ENCODE measurements around the gene TEX54.
A peak's percentile ranks its signal among the peaks of the same experiment; 100 is the strongest.

TEX54 gene

GRCh38 chr11:62823677-62824076, 9.0 kb downstream of the TEX54 start:
- DNase-seq (ENCODE audit: low read depth), result no peak
- TF ChIP-seq, protein P1, sequence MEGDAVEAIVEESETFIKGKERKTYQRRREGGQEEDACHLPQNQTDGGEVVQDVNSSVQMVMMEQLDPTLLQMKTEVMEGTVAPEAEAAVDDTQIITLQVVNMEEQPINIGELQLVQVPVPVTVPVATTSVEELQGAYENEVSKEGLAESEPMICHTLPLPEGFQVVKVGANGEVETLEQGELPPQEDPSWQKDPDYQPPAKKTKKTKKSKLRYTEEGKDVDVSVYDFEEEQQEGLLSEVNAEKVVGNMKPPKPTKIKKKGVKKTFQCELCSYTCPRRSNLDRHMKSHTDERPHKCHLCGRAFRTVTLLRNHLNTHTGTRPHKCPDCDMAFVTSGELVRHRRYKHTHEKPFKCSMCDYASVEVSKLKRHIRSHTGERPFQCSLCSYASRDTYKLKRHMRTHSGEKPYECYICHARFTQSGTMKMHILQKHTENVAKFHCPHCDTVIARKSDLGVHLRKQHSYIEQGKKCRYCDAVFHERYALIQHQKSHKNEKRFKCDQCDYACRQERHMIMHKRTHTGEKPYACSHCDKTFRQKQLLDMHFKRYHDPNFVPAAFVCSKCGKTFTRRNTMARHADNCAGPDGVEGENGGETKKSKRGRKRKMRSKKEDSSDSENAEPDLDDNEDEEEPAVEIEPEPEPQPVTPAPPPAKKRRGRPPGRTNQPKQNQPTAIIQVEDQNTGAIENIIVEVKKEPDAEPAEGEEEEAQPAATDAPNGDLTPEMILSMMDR (IDR thresholded peaks at IDR 0.05; ENCODE audit: insufficient read depth, low read depth, low read length, missing control alignments), result no peak
- H3K4me3 ChIP-seq (ENCODE audit: low read depth, low read length), result no peak overlapping the region

- TF ChIP-seq, protein P1 (IDR thresholded peaks at IDR 0.05; ENCODE audit: insufficient read depth, low read depth, low read length, missing control alignments), result no peak
- no peak overlapping the region for H3K4me3 ChIP-seq (ENCODE audit: low read depth, low read length)
- DNase-seq (ENCODE audit: low read depth), result no peak
Measured at GRCh38 chr11:62817129-62817528, 15.5 kb downstream of the TEX54 start.

DNA sequence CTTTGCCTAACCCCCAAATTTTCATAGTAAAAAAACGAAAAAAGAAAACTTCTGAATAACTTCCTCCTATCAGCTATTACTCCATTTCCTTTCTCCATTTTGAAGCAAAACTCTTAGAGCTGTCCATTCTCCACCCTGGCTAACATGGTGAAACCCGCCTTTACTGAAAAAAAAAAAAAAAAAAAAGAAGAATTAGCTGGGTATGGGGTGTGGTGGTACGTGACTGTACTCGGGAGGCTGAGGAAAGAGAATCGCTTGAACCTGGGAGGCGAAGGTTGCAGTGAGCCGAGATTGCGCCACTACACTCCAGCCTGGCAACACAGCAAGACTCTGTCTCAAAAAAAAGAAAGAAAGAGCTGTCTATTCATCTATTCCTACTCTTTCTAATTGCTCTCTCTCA, 16.1 kb downstream of the TEX54 start:
- TF ChIP-seq, protein P1 (IDR thresholded peaks at IDR 0.05; ENCODE audit: insufficient read depth, low read depth, low read length, missing control alignments), result no peak
- no peak for DNase-seq (ENCODE audit: low read depth)
- H3K4me3 ChIP-seq (ENCODE audit: low read depth, low read length), result no peak overlapping the region

DNA sequence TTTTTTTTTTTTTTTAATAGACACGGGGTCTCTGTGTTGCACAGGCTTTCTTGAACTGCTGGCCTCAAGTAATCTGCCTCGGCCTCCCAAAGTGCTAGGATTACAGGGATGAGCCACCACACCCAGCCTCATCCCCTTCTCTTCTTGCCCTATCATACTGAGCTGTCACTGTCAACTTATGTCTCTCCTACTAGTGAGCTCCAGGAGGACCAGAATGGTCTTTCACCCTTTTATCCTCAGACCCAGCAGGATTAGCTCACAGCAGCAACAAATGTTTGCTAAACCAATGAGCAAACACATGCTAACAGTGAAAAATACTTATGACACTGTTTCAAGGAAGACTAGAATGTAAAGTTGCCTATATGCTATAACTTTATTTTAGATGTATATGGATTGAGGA, 21.0 kb downstream of the TEX54 start:
- no peak for DNase-seq (ENCODE audit: low read depth)
- TF ChIP-seq, protein P1 (IDR thresholded peaks at IDR 0.05; ENCODE audit: insufficient read depth, low read depth, low read length, missing control alignments), result no peak

DNA sequence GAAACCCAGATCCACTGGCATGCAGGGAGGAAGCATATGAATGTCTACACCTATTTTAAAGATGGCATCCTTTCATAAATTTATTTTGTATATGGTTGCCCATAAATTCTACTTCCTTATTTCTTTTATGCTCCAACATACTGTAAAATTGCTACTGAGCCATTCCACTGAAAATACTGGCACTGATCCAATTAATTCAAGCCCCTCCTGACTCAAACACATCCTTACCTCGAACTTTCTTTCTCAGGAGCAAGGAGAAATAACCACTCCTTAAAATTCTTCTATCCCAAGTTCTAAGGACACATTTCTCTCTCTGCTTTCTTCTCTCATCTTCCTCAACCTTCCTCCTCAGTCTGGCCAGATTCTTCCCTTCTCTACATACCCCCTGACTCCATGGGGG, 21.9 kb downstream of the TEX54 start:
- no peak overlapping the region for H3K4me3 ChIP-seq (ENCODE audit: low read depth, low read length)
- DNase-seq (ENCODE audit: low read depth), result no peak
- TF ChIP-seq, protein P1 (IDR thresholded peaks at IDR 0.05; ENCODE audit: insufficient read depth, low read depth, low read length, missing control alignments), result no peak

More for the DNA sequence above, 21.0 kb downstream of the TEX54 start:
- H3K4me3 ChIP-seq (ENCODE audit: low read depth, low read length), result no peak overlapping the region

- no peak for DNase-seq (ENCODE audit: low read depth)
- TF ChIP-seq, protein P1 (IDR thresholded peaks at IDR 0.05; ENCODE audit: insufficient read depth, low read depth, low read length, missing control alignments), result no peak
- peak overlapping the region; percentile 99 for H3K4me3 ChIP-seq (ENCODE audit: low read depth, low read length)
Measured at GRCh38 chr11:62806611-62807121, 26.0 kb downstream of the TEX54 start.

DNA sequence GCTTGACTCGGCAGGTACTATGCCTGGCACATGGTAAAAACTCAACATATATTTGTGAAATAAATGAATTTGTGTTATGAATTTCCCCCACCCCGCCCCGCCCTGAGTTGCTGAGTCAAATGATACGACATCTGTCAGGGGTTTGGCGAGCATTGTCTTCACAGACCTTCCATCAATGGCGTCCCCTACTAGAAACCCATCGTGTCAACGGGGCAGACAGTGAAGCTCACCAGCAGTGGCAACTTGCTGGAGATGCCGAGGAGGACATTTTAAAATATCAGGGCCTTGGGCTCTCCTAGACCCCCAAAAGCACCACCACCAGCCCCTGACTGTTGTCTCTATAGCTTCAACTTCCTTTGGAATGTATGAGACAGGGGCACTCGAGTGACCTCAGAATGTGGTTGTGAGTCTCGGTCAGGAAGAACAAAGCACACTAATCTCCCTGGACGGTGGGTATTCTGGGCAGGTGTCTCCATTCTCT, 26.6 kb downstream of the TEX54 start:
- peak overlapping the region; percentile 99 for H3K4me3 ChIP-seq (ENCODE audit: low read depth, low read length)
- TF ChIP-seq, protein P1 (IDR thresholded peaks at IDR 0.05; ENCODE audit: insufficient read depth, low read depth, low read length, missing control alignments), result no peak
- peak; percentile 63 for DNase-seq (ENCODE audit: low read depth)
